SK-MEL-5 (cell line): ENCODE data around the gene IRF4. TPM values are rescaled to one million over a fixed set of nuclear protein-coding genes. Genes with fewer than 3 reads are reported as not detected.
A peak's percentile ranks its signal among the peaks of the same experiment; 100 is the strongest.

Source experiments
- DNase-seq: peaks from one replicate; pipeline ENCODE4 v3.0.0-alpha.2; 2016; ENCODE audit warnings: low read depth, low spot score
- in situ Hi-C: cut with HindIII; loops from 2 replicates; pipeline ENCODE4 v1.10.0; 2016; ENCODE audit warnings: low sequenced_read_pairs, high pct_unique_total_duplicates, low pct_unique_long_range_greater_than_20kb
- total RNA-seq: library from RNA; depleted of rRNA; stranded (reverse); fragments of >200 nt; shearing (Covaris generic); gene quantifications from 2 replicates; pipeline ENCODE4 v1.2.3, GENCODE V29; 2014; rRNA removed

The IRF4 gene
- total RNA-seq, 1 experiment from 2014 or later, result 76.9 TPM

DNA sequence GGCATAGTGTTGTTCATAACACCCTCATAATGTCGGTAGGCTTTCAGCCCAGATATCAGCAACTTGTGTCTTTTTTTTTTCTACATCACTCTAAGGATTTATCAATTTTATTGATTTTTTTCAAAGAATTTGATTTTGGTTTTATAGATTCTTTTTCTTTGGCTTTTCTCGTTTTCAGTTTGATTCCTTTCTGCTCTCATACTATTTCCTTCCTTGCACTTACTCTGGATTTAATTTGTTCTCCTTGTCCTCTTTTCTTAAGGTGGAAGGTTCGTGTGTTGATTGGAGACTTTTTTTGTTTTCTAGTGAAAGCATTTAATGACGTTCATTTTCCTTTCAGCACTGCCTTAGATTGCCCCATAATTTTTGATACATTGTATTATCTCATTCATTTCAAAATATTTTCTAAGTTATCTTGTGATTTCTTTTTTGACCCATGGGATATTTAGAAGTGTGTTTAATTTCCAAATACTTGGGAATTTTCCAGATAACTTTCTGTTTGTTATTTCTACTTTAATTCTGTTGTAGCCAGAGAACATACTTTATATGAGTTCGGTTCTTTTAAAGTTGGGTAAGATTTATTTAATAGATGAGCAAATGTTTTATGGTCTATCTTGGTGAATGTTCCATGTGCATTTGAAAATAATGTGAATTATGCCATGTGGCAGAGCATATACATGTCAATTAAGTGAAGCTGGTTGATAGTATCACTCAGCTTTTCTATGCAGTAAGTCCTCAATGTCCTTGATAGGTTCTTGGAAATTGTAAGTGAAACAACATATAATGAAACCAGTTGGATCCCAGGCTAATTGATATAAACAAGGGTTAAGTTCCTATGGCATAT is 62.8 kb downstream of the IRF4 start:
- DNase-seq, result no peak
- in situ Hi-C loops, result no loop called here

DNA sequence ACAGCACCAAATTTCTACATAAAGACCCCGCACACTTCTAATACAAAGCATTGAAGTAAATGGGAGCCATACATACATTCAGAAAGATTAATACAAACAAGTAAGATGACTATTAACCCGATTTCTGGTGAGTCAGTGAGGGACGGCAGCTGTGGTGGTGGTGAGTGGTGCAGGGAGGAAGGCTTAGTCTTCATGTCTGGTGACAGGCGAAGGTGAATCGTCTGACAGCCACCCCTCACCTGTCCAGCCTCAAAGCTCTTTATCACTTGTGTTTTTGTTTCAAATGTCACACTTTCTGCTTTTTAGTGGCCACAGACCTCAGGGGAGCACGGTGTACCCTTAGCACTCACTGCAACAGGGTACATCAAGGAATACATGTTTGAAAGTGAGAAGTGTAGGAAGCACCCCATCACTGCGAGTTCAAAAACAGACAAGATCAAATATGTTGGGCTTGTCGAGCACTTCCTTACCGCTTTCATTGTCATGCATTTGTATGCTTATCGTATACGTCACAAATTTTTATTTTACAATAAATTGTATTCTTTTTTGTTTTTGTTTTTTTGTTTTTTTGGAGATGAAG is 63.5 kb downstream of the IRF4 start:
- in situ Hi-C loops, result no loop called here
- DNase-seq, result no peak

DNA sequence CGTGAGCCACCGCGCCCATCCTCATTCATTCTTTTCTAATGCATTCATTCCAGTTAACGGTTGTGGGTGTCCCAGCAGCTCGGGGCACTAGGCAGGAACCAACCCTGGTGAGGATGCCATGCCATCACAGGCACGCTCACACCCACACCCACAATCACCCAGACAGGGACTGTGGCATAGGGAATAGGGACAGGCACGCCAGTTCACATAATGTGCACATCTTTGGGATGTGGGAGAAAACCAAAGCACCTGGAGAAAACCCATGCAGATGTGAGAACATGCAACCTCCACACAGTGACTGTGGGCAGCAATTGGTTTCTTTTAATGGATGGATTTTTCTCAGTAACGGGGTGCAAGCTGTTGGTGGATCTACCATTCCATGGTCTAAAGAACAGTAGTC is 64.3 kb downstream of the IRF4 start:
- DNase-seq, result no peak
- in situ Hi-C loops, result no loop called here

DNA sequence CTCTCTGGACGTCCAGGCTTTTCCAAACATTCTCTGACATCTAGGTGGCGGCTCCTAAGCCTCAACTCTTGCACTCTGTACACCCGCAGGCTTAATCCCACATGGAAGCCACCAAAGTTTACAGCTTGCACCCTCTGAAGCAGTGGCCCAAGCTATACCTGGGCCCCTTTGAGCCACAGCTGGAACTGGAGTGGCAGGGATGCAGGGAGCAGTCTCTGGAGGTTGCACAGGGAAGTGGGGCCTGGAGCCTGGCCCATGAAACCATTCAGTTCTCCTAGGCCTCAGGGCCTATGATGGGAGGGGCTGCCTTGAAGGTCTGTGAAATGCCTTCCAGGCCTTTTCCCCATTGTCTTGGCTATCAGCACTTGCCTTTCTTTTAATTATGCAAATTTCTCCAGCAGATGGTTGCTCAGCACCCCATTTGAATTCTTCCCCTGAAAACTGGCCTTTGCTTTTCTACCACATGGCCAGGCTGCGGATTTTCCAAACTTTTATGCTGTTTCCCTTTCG is 64.9 kb downstream of the IRF4 start:
- in situ Hi-C loops, result no loop called here
- no peak for DNase-seq

DNA sequence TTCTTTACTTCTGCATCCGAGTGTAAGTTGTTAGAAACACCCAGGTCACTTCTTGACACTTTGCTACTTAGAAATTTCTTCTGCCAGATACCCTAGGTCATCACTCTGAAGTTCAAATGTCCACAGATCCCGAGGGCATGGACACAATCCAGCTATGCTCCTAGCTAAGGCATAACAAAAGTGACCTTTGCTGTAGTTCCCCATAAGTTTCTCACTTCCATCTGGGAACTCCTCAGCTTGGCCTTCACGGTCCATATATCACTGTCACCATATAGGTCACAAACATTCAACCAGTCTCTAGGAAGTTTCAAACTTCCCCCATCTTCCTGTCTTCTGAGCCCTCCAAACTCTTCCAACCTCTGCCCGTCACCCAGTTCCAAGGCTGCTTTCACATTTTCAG is 65.3 kb downstream of the IRF4 start:
- in situ Hi-C loops, result no loop called here
- peak; percentile 27 for DNase-seq

Other genes with a start within 250 kb of the IRF4 start
- gene DUSP22, start 99.3 kb upstream of the IRF4 start, total RNA-seq, result 31.1 and 32.4 TPM in 2 replicates